ENCODE measurements around the gene TTC39A. TPM values are rescaled to one million over a fixed set of nuclear protein-coding genes. Genes with fewer than 3 reads are reported as not detected.

TTC39A gene
- total and polyA plus RNA-seq, 2 of the 13 experiments (the other 11 are each of a cell fraction or from before 2014, with no cell fraction given), result 0.33 to 1.5 TPM

DNA sequence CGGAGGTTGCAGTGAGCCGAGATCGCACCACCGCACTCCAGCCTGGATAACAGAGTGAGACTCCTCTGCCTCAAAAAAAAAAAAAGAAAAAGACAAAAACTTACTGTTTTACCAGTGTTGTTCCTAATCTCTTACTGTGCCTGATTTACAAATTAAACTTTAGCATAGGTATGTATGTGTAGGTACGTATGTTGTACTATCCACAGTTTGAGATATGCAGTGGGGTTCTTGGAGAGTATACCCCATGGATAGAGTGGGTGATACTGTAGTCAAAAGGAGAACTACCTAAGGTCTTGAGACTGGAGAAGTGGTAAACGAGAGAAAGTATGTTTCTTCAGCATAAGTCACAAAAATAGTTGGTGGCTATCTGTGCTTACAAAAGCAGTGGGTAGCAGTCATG is 55.7 kb downstream of the TTC39A start:
- CTCF ChIA-PET (ENCODE audit: low intra/inter-chr PET ratio, low total read pairs), result no interaction called here
- Histone ChIP-seq H3K4me2 (ENCODE audit: low read depth, low read length) (no peak overlapping the region), H3K79me2 (ENCODE audit: insufficient read depth, low read length) (no peaks in the 10 kb centered on the region), H3K27ac (ENCODE audit: extremely low read length, insufficient read depth, low read length) (no peak overlapping the region), H3K9ac (ENCODE audit: insufficient read depth, low read depth, low read length) (no peak overlapping the region), H3K4me3 (replicated peaks in 1 of 3; ENCODE audit: insufficient read depth in 1 of 3, low read depth in 2 of 3, low read length in 3 of 3) (no peak overlapping the region), H3K27me3 (ENCODE audit: control insufficient read depth in 1 of 2, insufficient read depth in 2 of 2, low read length in 2 of 2) (no peaks in the 10 kb centered on the region), H3K36me3 (replicated peaks in 1 of 2; ENCODE audit: control insufficient read depth in 1 of 2, insufficient read depth in 2 of 2, low read length in 2 of 2) (peaks cover 5 to 24% of the 10 kb centered on the region in 2 experiments), H3K9me3 (ENCODE audit: low read length) (no peaks in the 10 kb centered on the region), H3K4me1 (ENCODE audit: insufficient read depth, low read length) (no peaks in the 10 kb centered on the region), H4K20me1 (ENCODE audit: insufficient read depth, low read length) (no peaks in the 10 kb centered on the region), H2AFZ (ENCODE audit: low read length) (no peak overlapping the region)
- DNase-seq (ENCODE audit: low spot score) (no peak), FAIRE-seq (no peak), ATAC-seq (no peak)
- intact Hi-C loops (cut with micrococcal nuclease; ENCODE audit: unreplicated experiment), result no loop called here
- 98% methylated on average over 6 of the region's 6 CpGs for WGBS (ENCODE audit: low lambda C conversion rate)
- BruUV-seq (replicated peaks), result no TSS peak
- in situ Hi-C loops (cut with HindIII; ENCODE audit: extremely low pct_ligation_motif_present, low pct_unique_long_range_greater_than_20kb), result no loop called here
- POLR2A ChIA-PET, result no interaction called here
- TF ChIP-seq ZFP91 (CRISPR knock-in tag; IDR thresholded peaks at IDR 0.05; ENCODE audit: borderline replicate concordance) (no peak), SRSF1 (optimal IDR thresholded peaks at IDR 0.05; ENCODE audit: low read depth, low read length) (no peak), ZIK1 (CRISPR knock-in tag; IDR thresholded peaks at IDR 0.05; ENCODE audit: borderline replicate concordance, low read depth) (no peak), YEATS2 (CRISPR knock-in tag; IDR thresholded peaks at IDR 0.05; ENCODE audit: borderline replicate concordance) (no peak), STAT6 (CRISPR knock-in tag; IDR thresholded peaks at IDR 0.05; ENCODE audit: borderline replicate concordance) (no peak), PRMT3 (CRISPR knock-in tag; IDR thresholded peaks at IDR 0.05; ENCODE audit: borderline replicate concordance, low read depth) (no peak), ZNF607 (CRISPR knock-in tag; IDR thresholded peaks at IDR 0.05; ENCODE audit: borderline replicate concordance) (no peak), POLR2AphosphoS5 (IDR thresholded peaks at IDR 0.05; ENCODE audit: low read depth, low read length) (no peak), ZNF83 (CRISPR knock-in tag; IDR thresholded peaks at IDR 0.05; ENCODE audit: borderline replicate concordance) (no peak), ZNF652 (CRISPR knock-in tag; IDR thresholded peaks at IDR 0.05; ENCODE audit: borderline replicate concordance, low read depth) (no peak), ZZZ3 (CRISPR knock-in tag; IDR thresholded peaks at IDR 0.05; ENCODE audit: borderline replicate concordance) (no peak), MYC (CRISPR knock-in tag; IDR thresholded peaks at IDR 0.05; ENCODE audit: borderline replicate concordance) (no peak), FOSL1 (CRISPR knock-in tag; IDR thresholded peaks at IDR 0.05; ENCODE audit: borderline replicate concordance) (no peak), NFKBIZ (CRISPR knock-in tag; IDR thresholded peaks at IDR 0.05) (no peak), ZNF432 (CRISPR knock-in tag; IDR thresholded peaks at IDR 0.05; ENCODE audit: borderline replicate concordance) (no peak), GMEB1 (CRISPR knock-in tag; IDR thresholded peaks at IDR 0.05; ENCODE audit: borderline replicate concordance) (no peak), MZF1 (CRISPR knock-in tag; IDR thresholded peaks at IDR 0.05; ENCODE audit: borderline replicate concordance) (no peak)
- TF ChIP-seq, protein P1, sequence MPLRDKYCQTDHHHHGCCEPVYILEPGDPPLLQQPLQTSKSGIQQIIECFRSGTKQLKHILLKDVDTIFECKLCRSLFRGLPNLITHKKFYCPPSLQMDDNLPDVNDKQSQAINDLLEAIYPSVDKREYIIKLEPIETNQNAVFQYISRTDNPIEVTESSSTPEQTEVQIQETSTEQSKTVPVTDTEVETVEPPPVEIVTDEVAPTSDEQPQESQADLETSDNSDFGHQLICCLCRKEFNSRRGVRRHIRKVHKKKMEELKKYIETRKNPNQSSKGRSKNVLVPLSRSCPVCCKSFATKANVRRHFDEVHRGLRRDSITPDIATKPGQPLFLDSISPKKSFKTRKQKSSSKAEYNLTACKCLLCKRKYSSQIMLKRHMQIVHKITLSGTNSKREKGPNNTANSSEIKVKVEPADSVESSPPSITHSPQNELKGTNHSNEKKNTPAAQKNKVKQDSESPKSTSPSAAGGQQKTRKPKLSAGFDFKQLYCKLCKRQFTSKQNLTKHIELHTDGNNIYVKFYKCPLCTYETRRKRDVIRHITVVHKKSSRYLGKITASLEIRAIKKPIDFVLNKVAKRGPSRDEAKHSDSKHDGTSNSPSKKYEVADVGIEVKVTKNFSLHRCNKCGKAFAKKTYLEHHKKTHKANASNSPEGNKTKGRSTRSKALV (CRISPR knock-in tag; IDR thresholded peaks at IDR 0.05), result no peak
